ENCODE measurements around the gene NPTXR. TPM values are rescaled to one million over a fixed set of nuclear protein-coding genes. Genes with fewer than 3 reads are reported as not detected.

NPTXR gene
- total and polyA plus RNA-seq, 2 of the 4 experiments (the other 2 are of a cell fraction): 0.36 to 2.2 TPM

DNA sequence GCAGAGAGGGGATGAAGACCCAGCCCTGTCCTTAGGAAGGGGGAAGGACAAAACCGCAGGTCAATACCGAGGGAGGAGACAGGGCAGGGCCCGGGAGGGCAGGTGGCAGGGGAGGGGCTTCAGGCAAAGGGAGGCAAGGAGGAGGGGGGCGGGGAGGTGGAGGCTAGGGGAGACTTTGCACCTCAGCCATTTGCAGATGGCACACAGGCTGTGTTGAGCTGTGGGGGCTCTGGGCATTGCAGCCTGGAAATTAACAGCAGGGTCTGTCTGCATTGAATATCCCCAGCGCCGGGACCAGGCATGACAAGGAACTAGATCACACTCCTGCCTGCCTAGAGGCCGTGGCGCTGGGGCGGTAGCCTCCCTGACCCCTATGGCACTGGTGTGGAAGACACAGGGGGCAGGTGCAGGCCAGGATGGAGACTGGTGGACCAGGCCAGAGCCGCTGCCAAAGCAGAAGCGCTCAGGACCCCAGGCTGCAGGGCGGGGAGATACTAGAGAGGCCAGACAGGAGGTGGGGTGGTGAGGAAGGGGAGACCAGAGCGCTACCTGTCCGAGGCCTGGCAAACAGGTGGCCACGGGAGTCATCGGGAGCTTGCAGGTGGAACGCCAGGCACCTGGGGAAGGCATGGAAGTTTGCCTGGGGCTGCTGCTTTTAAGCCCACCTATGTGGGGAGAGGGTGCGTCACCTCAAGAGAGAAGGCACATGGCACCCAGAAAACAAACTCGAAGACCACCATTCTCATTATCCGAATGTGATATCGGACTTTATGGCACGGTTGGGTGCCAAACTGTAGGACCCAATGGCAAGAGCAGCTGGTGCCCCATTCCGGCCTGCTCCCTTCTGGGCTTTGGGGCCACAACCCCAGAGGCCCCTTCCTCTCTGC is 16.7 kb upstream of the NPTXR start:
- no peak overlapping the region for H4K5ac ChIP-seq (ENCODE audit: low read depth, low read length)
- H4K91ac ChIP-seq (ENCODE audit: insufficient read depth, low read depth, low read length): no peak overlapping the region
- no peak overlapping the region for H3K14ac ChIP-seq (replicated peaks; ENCODE audit: low read depth, low read length)
- H3K9me1 ChIP-seq (ENCODE audit: insufficient read depth, low read length): no peaks in the 10 kb centered on the region
- H4K20me1 ChIP-seq (ENCODE audit: insufficient read depth, low read length): peaks cover 40% of the 10 kb centered on the region
- no peak overlapping the region for H2BK15ac ChIP-seq (ENCODE audit: low read depth, low read length)
- ChIA-PET POLR2A (ENCODE audit: unreplicated experiment) (no interaction called here), CTCF (no interaction called here)
- no peak overlapping the region for H3K18ac ChIP-seq (ENCODE audit: low read depth, low read length)
- ATAC-seq (ENCODE audit: low read depth): no peak
- H3K27ac ChIP-seq (ENCODE audit: insufficient read depth, low read length): no peak overlapping the region
- no peak for TF ChIP-seq SMC3 (IDR thresholded peaks at IDR 0.05; ENCODE audit: low read depth, low read length)
- no peak for TF ChIP-seq NFE2L2 (IDR thresholded peaks at IDR 0.05; ENCODE audit: low read depth, low read length)
- no peak for TF ChIP-seq MAZ (IDR thresholded peaks at IDR 0.05; ENCODE audit: borderline replicate concordance, low read depth, low read length)
- TF ChIP-seq MAFK (IDR thresholded peaks at IDR 0.05; ENCODE audit: low read depth, low read length): no peak
- no peak overlapping the region for H2BK20ac ChIP-seq (ENCODE audit: low read depth, low read length)
- H3K27me3 ChIP-seq (ENCODE audit: control insufficient read depth, insufficient read depth, low read length): peaks cover 6% of the 10 kb centered on the region
- no peak overlapping the region for H3K56ac ChIP-seq (ENCODE audit: extremely low read depth, insufficient read depth, low read length)
- H3K79me1 ChIP-seq (ENCODE audit: low read depth in 1 of 2, low read length in 2 of 2): peaks cover 0 to 23% of the 10 kb centered on the region in 2 experiments; a peak in 3 of 4 replicates
- no peaks in the 10 kb centered on the region for H3K9me3 ChIP-seq (ENCODE audit: control insufficient read depth, insufficient read depth, low read length)
- H2BK5ac ChIP-seq (ENCODE audit: low read depth, low read length, poor library complexity, severe bottlenecking): no peak overlapping the region
- no peak overlapping the region for H4K8ac ChIP-seq (ENCODE audit: low read depth in 2 of 2, low read length in 2 of 2)
- no peak overlapping the region for H3K4ac ChIP-seq (ENCODE audit: low read depth, low read length)
- DNase-seq: no peak
- 61% methylated on average over 9 of the region's 23 CpGs; no CpG with 5 or more reads in 1 of the 2 experiments for WGBS, 2 experiments (ENCODE audit: extremely low coverage in 2 of 2, insufficient read length in 1 of 2)
- no peaks in the 10 kb centered on the region; the same call in 1 of the 2 replicates for H3K4me1 ChIP-seq (ENCODE audit: control insufficient read depth, insufficient read depth, low read length)
- dilution Hi-C loops (cut with HindIII; ENCODE audit: low sequenced_read_pairs, unreplicated experiment): no loop called here
- no peak overlapping the region for H2AK5ac ChIP-seq (ENCODE audit: low read depth, low read length)
- no peak overlapping the region for H2BK120ac ChIP-seq (ENCODE audit: low read depth, low read length)
- BruUV-seq (replicated peaks): no TSS peak
- in situ Hi-C loops (cut with MboI; ENCODE audit: low sequenced_read_pairs): loop anchor here (10.0 to 25.0 kb wide), 2 partner anchors 252 to 444 kb away; no protein-coding TSS in a partner anchor
- no peak overlapping the region for H3K23ac ChIP-seq (ENCODE audit: low read depth, low read length)
- intact Hi-C loops (cut with micrococcal nuclease): no loop called here
- no peak overlapping the region for H3K4me3 ChIP-seq (ENCODE audit: insufficient read depth, low read depth, low read length)
- peaks cover 6% of the 10 kb centered on the region; the same call in 1 of the 2 replicates for H3K36me3 ChIP-seq (ENCODE audit: control insufficient read depth, insufficient read depth, low read length)
- H3K4me2 ChIP-seq (ENCODE audit: low read depth, low read length): no peak overlapping the region
- H2AFZ ChIP-seq (replicated peaks; ENCODE audit: low read length, poor library complexity): peak overlapping the region; percentile 10
- H2AK9ac ChIP-seq (replicated peaks; ENCODE audit: low read depth, low read length, poor library complexity): peak overlapping the region; percentile 78
- no peak overlapping the region for H3K9ac ChIP-seq (ENCODE audit: low read depth, low read length)

Data from IMR-90 (cell line).